Mucosa of stomach (tissue), 1 donor: Measurements from ENCODE around the gene AGAP2.
A peak's percentile ranks its signal among the peaks of the same experiment; 100 is the strongest.

Source experiments
- H3K27me3 ChIP-seq: one replicate; pipeline ENCODE4 v1.7.0; 2013; ENCODE audit warnings: mild to moderate bottlenecking, low read length; ENCODE audit not compliant: control insufficient read depth, insufficient read depth
- H3K36me3 ChIP-seq: one replicate; pipeline ENCODE4 v1.7.0; 2013; ENCODE audit warnings: low read length; ENCODE audit not compliant: control insufficient read depth, insufficient read depth
- H3K4me1 ChIP-seq: one replicate; pipeline ENCODE4 v1.7.0; 2013; ENCODE audit warnings: mild to moderate bottlenecking, low read length; ENCODE audit not compliant: control insufficient read depth, insufficient read depth
- H3K4me3 ChIP-seq: one replicate; pipeline ENCODE4 v1.7.0; 2013; ENCODE audit warnings: low read length
- H3K9ac ChIP-seq: one replicate; pipeline ENCODE4 v1.7.0; 2013; ENCODE audit warnings: mild to moderate bottlenecking, low read length, moderate library complexity
- H3K9me3 ChIP-seq: one replicate; pipeline ENCODE4 v1.7.0; 2013; ENCODE audit warnings: mild to moderate bottlenecking, low read length, moderate library complexity; ENCODE audit not compliant: control insufficient read depth
- donor health status: Pancreatic carcinoma.

Gene AGAP2

GRCh38 chr12:57738661-57739237 is at the start of gene AGAP2:
Gene AGAP2, minus strand, starts transcription at chr12:57738742. Its CDS starts 496 bp downstream, at chr12:57738246.
- H3K27me3 ChIP-seq: peaks cover 81% of the 10 kb centered on the region
- H3K4me1 ChIP-seq: peaks cover 18% of the 10 kb centered on the region
- H3K4me3 ChIP-seq: no peak within 1 kb of the TSS
- H3K9ac ChIP-seq: no peak within 1 kb of the TSS
- H3K9me3 ChIP-seq: no peaks in the 10 kb centered on the region
- no peaks in the 10 kb centered on the region for H3K36me3 ChIP-seq

- no peak overlapping the region for H3K9ac ChIP-seq
- H3K27me3 ChIP-seq: no peaks in the 10 kb centered on the region
- peaks cover 4% of the 10 kb centered on the region for H3K4me1 ChIP-seq
- H3K36me3 ChIP-seq: no peaks in the 10 kb centered on the region
- H3K9me3 ChIP-seq: no peaks in the 10 kb centered on the region
- H3K4me3 ChIP-seq: no peak overlapping the region
Observed at GRCh38 chr12:57783861-57784260, 45.3 kb upstream of the AGAP2 start.

GRCh38 chr12:57783466-57783801 is 44.9 kb upstream of the AGAP2 start:
- peaks cover 4% of the 10 kb centered on the region for H3K4me1 ChIP-seq
- no peaks in the 10 kb centered on the region for H3K36me3 ChIP-seq
- no peaks in the 10 kb centered on the region for H3K9me3 ChIP-seq
- H3K4me3 ChIP-seq: peak overlapping the region; percentile 83
- H3K9ac ChIP-seq: peak overlapping the region; percentile 74
- no peaks in the 10 kb centered on the region for H3K27me3 ChIP-seq

GRCh38 chr12:57782608-57783465 is 44.3 kb upstream of the AGAP2 start, which contains the start of gene TSFM:
Gene TSFM, plus strand, starts transcription at chr12:57782787. Its CDS starts 15 bp downstream, at chr12:57782802.
- no peaks in the 10 kb centered on the region for H3K36me3 ChIP-seq
- H3K9me3 ChIP-seq: no peaks in the 10 kb centered on the region
- H3K9ac ChIP-seq: peak within 1 kb of the TSS; percentile 74
- peak within 1 kb of the TSS; percentile 83 for H3K4me3 ChIP-seq
- H3K27me3 ChIP-seq: no peaks in the 10 kb centered on the region
- peaks cover 4% of the 10 kb centered on the region for H3K4me1 ChIP-seq

GRCh38 chr12:57782243-57782607 is 43.7 kb upstream of the AGAP2 start:
- peak overlapping the region; percentile 83 for H3K4me3 ChIP-seq
- H3K36me3 ChIP-seq: no peaks in the 10 kb centered on the region
- no peaks in the 10 kb centered on the region for H3K9me3 ChIP-seq
- peaks cover 4% of the 10 kb centered on the region for H3K4me1 ChIP-seq
- H3K27me3 ChIP-seq: no peaks in the 10 kb centered on the region
- H3K9ac ChIP-seq: no peak overlapping the region

- Histone ChIP-seq H3K9me3 (no peaks in the 10 kb centered on the region), H3K4me1 (peaks cover 4% of the 10 kb centered on the region), H3K36me3 (no peaks in the 10 kb centered on the region), H3K9ac (no peak overlapping the region), H3K4me3 (no peak overlapping the region), H3K27me3 (no peaks in the 10 kb centered on the region)
Observed at GRCh38 chr12:57781801-57782200, 43.3 kb upstream of the AGAP2 start.

- Histone ChIP-seq H3K4me1 (peaks cover 4% of the 10 kb centered on the region), H3K4me3 (no peak overlapping the region), H3K9ac (no peak overlapping the region), H3K9me3 (no peaks in the 10 kb centered on the region), H3K27me3 (no peaks in the 10 kb centered on the region), H3K36me3 (no peaks in the 10 kb centered on the region)
Observed at GRCh38 chr12:57781244-57781643, 42.7 kb upstream of the AGAP2 start.

- Histone ChIP-seq H3K9me3 (no peaks in the 10 kb centered on the region), H3K27me3 (no peaks in the 10 kb centered on the region), H3K4me1 (peaks cover 4% of the 10 kb centered on the region), H3K9ac (no peak overlapping the region), H3K36me3 (no peaks in the 10 kb centered on the region), H3K4me3 (no peak overlapping the region)
Observed at GRCh38 chr12:57780284-57780897, 41.8 kb upstream of the AGAP2 start.

GRCh38 chr12:57779736-57780135 is 41.2 kb upstream of the AGAP2 start:
- H3K4me1 ChIP-seq: peaks cover 4% of the 10 kb centered on the region
- H3K9ac ChIP-seq: no peak overlapping the region
- no peaks in the 10 kb centered on the region for H3K27me3 ChIP-seq
- H3K4me3 ChIP-seq: no peak overlapping the region
- no peaks in the 10 kb centered on the region for H3K36me3 ChIP-seq
- no peaks in the 10 kb centered on the region for H3K9me3 ChIP-seq

- H3K27me3 ChIP-seq: no peaks in the 10 kb centered on the region
- H3K9me3 ChIP-seq: no peaks in the 10 kb centered on the region
- no peaks in the 10 kb centered on the region for H3K36me3 ChIP-seq
- H3K9ac ChIP-seq: no peak overlapping the region
- peaks cover 9% of the 10 kb centered on the region for H3K4me1 ChIP-seq
- no peak overlapping the region for H3K4me3 ChIP-seq
Observed at GRCh38 chr12:57777911-57778310, 39.4 kb upstream of the AGAP2 start.

GRCh38 chr12:57777367-57777766 is 38.8 kb upstream of the AGAP2 start:
- Histone ChIP-seq H3K4me3 (no peak overlapping the region), H3K27me3 (no peaks in the 10 kb centered on the region), H3K9ac (no peak overlapping the region), H3K36me3 (no peaks in the 10 kb centered on the region), H3K4me1 (peaks cover 11% of the 10 kb centered on the region), H3K9me3 (no peaks in the 10 kb centered on the region)

GRCh38 chr12:57776247-57776587 is 37.7 kb upstream of the AGAP2 start:
- H3K9me3 ChIP-seq: no peaks in the 10 kb centered on the region
- H3K27me3 ChIP-seq: no peaks in the 10 kb centered on the region
- no peak overlapping the region for H3K9ac ChIP-seq
- no peak overlapping the region for H3K4me3 ChIP-seq
- H3K4me1 ChIP-seq: peaks cover 7% of the 10 kb centered on the region
- H3K36me3 ChIP-seq: no peaks in the 10 kb centered on the region
